Activated T-cell treated with anti-CD3 and anti-CD28 coated beads for 1 hour (primary cell): ENCODE data around the gene VSIR.
A peak's percentile ranks its signal among the peaks of the same experiment; 100 is the strongest.

Source experiments
- DNase-seq: peaks from one replicate; pipeline ENCODE4 v3.0.0-alpha.2; 2020; ENCODE audit warnings: low read depth

The VSIR gene

DNA sequence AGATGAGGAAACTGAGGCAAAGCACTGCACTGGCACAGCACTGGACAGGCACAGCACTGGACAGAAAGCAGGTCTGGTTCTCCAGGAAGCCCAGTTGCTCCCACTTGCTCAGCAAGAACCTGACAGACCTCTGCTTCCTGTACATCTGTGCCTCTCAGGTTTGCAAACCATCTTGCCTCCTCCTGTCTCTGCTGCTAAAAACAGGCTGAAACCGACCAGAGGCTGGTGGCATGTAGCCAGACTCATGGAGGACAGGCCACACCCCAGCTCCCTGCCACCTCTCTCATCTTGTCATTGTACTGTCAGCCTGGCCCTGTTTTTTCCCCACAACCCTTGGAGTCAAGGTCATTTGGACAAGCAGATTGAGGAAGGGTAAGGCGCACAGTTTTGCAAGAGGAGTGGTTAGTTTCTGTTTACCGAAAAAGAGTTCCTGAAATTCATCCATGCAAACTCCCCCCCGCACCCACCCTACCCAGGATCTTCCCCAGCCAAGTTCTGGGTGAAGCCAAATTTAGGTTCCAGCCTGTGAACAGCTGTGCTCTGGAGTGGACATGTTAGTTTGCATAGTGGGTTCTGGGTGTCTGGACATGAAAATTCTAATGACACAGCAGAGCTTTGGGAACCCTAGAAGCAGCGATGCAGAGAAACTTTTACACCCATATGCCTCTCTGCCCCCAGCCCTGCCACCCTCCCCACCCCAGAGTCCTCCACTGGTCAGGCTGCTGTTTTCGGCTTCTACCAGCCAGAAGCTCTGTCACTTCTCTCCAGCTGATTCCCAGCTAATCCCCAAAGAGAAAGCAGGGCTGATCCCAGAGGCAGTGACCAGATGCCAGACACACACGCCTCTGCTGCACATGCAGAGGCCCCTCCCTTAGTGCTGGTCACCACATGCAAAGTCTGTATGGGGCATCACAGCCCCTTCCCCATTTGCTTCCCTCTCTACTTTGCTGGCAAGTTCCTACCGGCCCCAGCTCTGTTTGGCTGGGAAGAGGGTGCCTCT lies 45.3 kb downstream of the VSIR start:
- peak; percentile 52 for DNase-seq

GRCh38 chr10:71727105-71727737 lies 46.1 kb downstream of the VSIR start:
- DNase-seq, result no peak

DNA sequence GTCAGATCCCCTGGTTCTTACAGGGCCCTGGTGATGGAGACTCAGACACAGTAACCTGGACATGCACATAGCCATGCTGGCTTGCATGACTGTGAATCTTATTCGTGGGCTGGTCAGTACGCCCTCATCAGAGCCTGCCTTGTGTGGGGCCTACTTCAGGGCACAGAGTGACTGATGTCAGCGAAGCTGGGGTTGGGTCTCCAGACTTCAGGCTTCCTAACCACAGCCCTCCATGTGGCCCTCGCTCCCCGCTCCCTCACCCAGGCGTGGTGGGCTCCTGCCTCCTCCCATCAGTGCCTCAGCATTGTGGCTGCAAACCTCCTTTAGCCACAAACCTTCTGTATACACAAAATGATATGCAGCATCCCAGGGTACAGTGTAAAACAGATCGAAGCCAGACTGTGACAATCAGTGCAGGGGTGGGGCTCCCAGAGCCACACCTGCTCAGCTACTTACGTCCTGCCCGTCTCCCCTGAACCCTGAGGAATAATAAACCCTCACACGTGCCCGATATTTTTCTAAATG lies 46.7 kb downstream of the VSIR start:
- DNase-seq, result no peak

GRCh38 chr10:71725998-71726579 lies 47.2 kb downstream of the VSIR start:
- no peak for DNase-seq

- DNase-seq, result no peak
These were observed 48.1 kb downstream of the VSIR start for GRCh38 chr10:71725249-71725648.

DNA sequence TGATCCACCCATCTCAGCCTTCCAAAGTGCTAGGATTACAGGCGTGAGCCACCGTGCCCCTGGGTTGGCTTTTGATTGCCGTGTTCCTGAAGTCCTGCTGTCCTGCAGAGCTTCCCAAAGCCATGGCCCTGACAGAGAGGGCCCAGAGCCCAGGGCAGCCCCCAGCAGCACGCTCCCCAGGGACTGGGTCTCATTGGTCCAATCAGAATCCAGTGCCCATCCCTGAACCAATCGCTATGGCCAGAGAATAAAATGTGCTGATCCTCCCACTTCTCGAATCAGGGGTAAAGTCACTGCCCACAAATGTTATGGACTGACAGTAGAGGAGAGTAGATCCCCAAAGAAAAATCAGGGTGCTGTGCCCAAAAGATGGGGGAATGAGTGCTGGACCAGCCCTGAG lies 48.8 kb downstream of the VSIR start:
- DNase-seq, result no peak

GRCh38 chr10:71723311-71723710 lies 50.0 kb downstream of the VSIR start:
- DNase-seq, result no peak

GRCh38 chr10:71722849-71723248 lies 50.5 kb downstream of the VSIR start:
- DNase-seq, result no peak

GRCh38 chr10:71721313-71721712 lies 52.0 kb downstream of the VSIR start:
- DNase-seq, result no peak

DNA sequence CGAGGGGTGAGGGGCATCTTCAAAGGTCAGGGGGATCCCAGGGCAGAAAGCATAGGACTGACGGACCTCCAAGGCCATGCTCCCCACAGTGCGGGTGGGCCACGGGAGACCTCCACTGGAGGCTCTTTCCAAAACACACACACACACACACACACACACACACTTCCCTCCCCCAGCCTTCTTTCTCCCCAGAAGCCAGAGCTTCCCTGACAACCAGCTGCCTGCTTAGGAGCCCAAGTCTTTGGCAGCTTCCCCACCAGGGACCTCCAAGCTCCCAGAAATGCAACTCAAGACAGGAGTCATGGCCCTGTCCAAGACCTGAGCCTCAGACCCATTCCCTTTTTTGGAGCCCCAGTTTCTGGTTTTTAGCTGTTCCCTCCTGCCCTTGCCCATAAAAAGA lies 53.0 kb downstream of the VSIR start:
- DNase-seq, result no peak

DNA sequence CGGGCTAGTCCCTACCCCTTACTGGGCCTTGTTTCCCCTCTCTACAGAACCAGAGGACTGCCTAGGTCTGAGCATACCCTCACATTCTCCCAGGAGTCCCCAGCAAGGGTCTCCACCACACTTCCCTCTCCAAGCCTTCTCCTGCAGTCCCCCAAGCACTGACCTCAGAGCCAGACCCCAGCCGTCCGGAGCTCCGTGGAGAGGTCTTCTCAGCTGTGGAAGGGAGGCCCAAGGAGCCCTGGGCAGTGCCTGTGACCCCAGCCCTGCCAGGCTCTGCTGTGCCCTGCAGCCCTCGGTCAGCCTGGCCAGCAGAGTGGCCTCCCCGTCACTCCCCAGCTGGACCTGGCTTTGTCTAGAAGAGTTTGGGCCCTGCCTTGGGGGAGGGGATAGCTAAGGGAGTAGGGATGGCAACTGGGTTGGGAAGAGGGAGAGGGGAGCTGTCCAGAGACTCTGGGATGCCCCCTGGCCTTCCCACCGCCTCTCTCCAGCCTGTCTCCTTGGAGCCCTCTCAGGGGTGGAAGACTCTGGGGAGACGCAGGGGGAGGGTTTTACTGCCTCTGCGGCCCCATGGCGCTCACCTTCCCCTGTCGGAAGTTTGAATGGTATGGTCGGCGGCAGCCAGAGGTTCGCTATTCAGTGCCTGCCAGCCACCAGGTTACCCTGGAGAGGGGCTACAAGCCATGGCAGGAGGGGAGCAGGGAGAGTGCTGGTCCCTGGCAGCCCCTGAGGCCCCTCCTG lies 53.7 kb downstream of the VSIR start, which contains the start of gene C10orf105:
C10orf105 (minus strand) TSS at position 315 of the 738 bp plus-strand sequence. CDS start 3,441 bp downstream, outside the sequence.
- DNase-seq, result no peak

DNA sequence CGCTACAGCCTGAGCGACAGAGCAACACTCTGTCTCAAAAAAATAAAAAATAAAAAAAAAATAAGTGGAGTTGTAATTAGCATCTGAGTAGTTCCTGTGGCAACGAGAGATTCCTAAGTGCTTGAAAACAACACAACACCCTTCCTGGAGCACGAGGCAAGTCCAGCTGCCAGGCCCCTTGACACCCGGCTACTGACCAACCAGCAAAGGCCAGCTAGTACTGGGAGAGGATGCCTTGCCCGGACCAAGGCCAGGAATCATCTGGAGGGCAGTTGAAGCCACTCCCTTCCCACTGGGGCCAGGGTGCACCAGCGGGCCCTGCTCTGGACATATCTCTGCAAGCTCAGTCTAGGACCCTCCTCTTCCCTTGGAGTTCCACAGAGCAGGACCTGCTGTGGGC lies 54.3 kb downstream of the VSIR start:
- no peak for DNase-seq

DNA sequence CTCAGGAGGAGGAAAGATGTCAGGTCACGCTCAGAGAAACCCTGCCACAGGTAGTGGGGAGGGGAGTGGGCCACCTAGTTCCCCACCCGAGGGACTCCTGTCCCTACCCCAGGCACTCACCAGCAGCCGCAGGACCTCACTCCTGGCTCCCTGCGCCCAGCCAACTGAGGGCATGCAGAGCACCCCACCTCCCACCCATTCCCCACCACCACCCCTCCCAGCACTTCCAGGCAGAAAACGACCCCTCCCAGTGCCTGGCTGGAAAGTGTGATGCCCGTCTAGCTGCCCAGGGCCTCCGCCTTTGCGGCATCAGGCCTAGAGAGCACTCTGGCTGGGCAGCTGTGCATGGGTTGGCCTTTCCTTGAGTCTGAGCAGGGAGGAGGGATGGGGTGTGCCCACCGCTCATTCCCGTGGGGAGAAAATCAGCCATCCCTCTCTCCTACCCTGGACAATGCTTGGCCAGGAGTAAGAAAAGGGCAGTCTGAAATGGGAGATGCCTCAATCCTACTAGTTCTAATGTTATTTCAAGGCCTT lies 55.1 kb downstream of the VSIR start:
- DNase-seq, result no peak

DNA sequence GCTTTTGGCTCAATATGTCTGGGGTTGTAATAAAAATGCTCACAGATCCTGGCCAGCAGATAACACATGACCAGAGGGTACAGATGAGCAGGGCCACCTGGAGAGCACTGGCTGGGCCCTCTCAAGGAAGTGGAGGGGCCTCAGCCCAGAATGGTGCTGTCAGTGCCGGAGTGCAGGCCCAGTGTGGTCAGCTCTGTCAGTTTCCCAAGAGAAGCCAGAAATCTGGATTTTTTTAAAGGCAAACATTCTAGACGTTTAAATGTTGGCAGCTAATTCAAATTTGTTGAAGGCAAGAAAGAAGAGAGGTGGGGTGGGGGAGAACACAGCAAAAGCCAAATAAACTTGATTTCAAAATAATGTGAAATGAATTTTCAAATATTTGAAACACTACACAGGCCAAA lies 55.8 kb downstream of the VSIR start:
- no peak for DNase-seq

- DNase-seq, result no peak
These were observed 56.3 kb downstream of the VSIR start for GRCh38 chr10:71717056-71717455.

DNA sequence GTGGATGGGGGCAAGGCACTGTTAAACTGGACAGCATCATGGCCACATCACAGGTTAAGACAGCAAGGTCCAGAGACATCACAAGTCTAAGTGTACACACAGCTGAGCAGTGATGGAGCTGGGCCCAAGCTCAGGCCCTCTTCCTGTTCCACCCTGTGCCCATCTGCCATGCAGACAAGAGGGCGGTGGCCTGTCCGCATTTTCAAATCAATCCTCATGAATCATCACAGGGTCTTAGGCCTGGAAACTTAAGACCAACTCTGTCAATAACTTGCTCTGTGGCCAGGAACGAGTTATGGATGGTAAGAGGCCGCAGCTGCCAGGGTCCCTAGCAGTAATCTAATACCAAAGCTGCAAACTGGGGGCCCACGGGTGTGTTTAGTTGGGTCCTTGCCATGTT lies 56.9 kb downstream of the VSIR start:
- no peak for DNase-seq

GRCh38 chr10:71715860-71716259 lies 57.5 kb downstream of the VSIR start:
- DNase-seq, result no peak

- no peak for DNase-seq
These were observed 58.3 kb downstream of the VSIR start for GRCh38 chr10:71715026-71715425.

DNA sequence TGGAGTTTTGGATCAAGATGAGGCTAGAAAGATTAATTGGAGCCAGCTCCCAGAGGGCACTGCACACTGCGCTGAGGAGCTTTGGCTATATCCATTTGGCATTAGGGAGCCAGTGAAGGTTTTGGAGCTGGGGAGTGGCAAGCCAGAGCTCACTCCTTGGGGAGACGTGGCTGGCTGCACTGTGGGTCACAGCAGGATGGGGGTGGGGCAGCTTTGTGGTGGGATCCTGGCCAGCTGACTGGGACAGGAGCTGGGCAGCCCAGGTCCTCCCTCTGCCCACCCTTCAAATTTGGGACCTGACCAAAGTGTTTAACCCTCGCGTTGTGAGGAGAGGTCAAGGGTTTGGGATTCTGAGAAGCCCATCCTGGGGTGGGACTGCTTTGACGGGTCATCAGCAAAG lies 58.7 kb downstream of the VSIR start:
- DNase-seq, result no peak

- no peak for DNase-seq
These were observed 59.3 kb downstream of the VSIR start for GRCh38 chr10:71714031-71714410.

DNA sequence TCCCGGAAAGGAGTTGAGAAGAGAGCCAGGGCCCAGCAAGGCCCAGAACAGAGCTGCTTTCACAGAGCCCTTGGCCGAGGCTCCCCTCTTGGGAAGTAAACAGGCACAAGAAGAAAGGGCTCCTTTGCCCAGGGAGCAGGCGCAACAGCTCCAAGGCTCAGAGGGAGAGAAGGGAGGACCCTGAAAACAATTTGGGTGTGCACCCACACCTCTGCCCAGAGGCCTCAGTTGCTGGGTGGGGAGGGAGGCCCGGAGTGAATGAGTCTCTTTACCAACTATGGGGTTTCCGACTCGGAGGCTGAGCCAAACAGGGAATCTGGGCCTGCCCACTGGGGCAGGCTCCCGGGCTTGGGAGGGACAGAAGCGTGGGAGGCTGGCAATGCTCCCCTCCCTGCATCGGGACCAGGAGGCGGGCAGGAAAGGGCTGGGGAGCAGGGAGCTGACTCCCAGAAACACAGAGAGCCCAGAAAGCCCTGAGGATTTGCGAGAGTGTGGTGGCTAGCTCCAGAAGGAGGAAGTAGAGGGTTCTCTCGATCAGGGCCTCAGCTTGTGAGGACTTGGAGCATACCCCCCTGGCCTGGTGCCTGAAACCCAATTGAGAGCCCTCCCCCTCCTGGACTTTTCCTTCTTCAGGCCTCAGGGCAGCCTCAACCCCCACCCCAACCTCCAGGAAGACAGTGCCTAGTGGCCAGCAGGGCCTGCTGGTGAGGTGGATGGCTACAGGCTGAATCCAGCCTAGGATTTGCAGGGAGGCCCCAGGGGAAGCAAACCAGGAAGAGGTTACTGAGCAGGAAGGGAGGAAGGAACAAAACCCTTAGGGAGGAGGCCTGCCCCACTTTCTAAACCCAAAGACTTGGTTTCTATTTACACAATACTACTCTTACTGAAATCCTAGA lies 59.9 kb downstream of the VSIR start:
- no peak for DNase-seq
